ENCODE results near the gene CENPF. TPM values are rescaled to one million over a fixed set of nuclear protein-coding genes. Genes with fewer than 3 reads are reported as not detected.

Gene CENPF
- total RNA-seq, 1 donor from 2014 or later: 191 TPM

GRCh38 chr1:214566158-214567104, 36.6 kb upstream of the CENPF start:
- TF ChIP-seq, protein P1, sequence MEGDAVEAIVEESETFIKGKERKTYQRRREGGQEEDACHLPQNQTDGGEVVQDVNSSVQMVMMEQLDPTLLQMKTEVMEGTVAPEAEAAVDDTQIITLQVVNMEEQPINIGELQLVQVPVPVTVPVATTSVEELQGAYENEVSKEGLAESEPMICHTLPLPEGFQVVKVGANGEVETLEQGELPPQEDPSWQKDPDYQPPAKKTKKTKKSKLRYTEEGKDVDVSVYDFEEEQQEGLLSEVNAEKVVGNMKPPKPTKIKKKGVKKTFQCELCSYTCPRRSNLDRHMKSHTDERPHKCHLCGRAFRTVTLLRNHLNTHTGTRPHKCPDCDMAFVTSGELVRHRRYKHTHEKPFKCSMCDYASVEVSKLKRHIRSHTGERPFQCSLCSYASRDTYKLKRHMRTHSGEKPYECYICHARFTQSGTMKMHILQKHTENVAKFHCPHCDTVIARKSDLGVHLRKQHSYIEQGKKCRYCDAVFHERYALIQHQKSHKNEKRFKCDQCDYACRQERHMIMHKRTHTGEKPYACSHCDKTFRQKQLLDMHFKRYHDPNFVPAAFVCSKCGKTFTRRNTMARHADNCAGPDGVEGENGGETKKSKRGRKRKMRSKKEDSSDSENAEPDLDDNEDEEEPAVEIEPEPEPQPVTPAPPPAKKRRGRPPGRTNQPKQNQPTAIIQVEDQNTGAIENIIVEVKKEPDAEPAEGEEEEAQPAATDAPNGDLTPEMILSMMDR (conservative IDR thresholded peaks at IDR 0.05): no peak
- no peaks in the 10 kb centered on the region for H3K36me3 Mint-ChIP-seq (ENCODE audit: low read depth)
- H3K4me1 Mint-ChIP-seq: no peaks in the 10 kb centered on the region
- H3K4me3 Mint-ChIP-seq: no peak overlapping the region
- H3K9me3 Mint-ChIP-seq: peaks cover 2% of the 10 kb centered on the region
- DNase-seq (ENCODE audit: low read depth, low spot score): no peak
- no peaks in the 10 kb centered on the region for H3K27me3 Mint-ChIP-seq (ENCODE audit: low read depth)
- H3K27ac Mint-ChIP-seq (ENCODE audit: unreplicated experiment): no peak overlapping the region

GRCh38 chr1:214567481-214567980, 35.5 kb upstream of the CENPF start:
- no peaks in the 10 kb centered on the region for H3K4me1 Mint-ChIP-seq
- no peak overlapping the region for H3K4me3 Mint-ChIP-seq
- no peaks in the 10 kb centered on the region for H3K27me3 Mint-ChIP-seq (ENCODE audit: low read depth)
- no peaks in the 10 kb centered on the region for H3K36me3 Mint-ChIP-seq (ENCODE audit: low read depth)
- H3K9me3 Mint-ChIP-seq: no peaks in the 10 kb centered on the region
- DNase-seq (ENCODE audit: low read depth, low spot score): no peak
- TF ChIP-seq, protein P1 (conservative IDR thresholded peaks at IDR 0.05): no peak
- no peak overlapping the region for H3K27ac Mint-ChIP-seq (ENCODE audit: unreplicated experiment)

DNA sequence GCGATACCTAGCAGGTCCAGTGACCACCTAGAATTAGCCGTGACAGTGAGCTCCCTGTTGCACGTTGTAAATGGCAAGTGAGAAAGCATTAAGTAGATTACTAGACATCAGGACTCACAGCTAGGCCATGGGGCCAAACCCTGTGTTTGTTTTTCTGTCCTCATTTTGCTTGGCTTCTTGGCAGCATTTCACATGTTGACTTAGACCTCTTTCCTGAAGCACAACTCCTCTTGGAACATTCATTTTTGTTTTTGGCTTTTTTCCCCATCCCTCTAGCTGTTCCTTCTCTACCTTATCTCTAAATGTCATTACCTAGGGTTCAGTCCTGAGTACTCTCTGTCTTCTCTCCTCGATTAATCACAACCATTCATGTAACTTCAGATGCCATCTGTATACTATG, 34.7 kb upstream of the CENPF start:
- Mint-ChIP-seq H3K27me3 (ENCODE audit: low read depth) (no peaks in the 10 kb centered on the region), H3K9me3 (no peaks in the 10 kb centered on the region), H3K27ac (ENCODE audit: unreplicated experiment) (no peak overlapping the region), H3K4me1 (no peaks in the 10 kb centered on the region), H3K4me3 (no peak overlapping the region), H3K36me3 (ENCODE audit: low read depth) (no peaks in the 10 kb centered on the region)
- TF ChIP-seq, protein P1 (conservative IDR thresholded peaks at IDR 0.05): no peak
- DNase-seq (ENCODE audit: low read depth, low spot score): no peak

DNA sequence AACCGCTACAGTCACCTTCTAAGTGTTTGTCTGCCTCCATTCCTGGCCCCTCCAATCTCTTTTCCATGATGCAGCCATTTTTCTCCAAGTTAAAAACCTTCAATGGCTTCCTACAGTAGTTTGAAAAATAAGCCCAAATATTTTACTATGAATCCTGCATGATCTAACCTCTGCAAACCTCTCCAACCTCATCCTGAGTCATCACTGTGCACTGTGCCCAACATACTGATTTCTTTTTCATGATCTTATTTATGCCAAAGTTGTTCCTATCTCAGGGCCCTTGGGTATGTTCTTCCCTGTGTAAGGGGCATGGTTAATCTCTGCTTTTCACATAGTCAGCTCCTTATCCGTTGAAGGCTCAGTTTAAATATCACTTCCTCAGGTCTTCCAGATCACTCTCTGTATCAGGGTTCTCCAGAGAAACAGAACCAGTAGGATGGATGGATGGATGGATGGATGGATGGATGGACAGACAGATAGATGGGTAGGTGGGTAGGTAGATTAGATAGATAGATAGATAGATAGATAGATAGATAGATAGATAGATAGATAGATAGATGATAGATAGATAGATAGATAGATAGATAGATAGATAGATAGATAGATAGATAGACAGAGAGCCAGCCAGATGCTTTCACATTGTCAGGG, 33.5 kb upstream of the CENPF start:
- Mint-ChIP-seq H3K9me3 (no peaks in the 10 kb centered on the region), H3K27me3 (ENCODE audit: low read depth) (no peaks in the 10 kb centered on the region), H3K36me3 (ENCODE audit: low read depth) (no peaks in the 10 kb centered on the region), H3K4me3 (no peak overlapping the region), H3K27ac (ENCODE audit: unreplicated experiment) (no peak overlapping the region), H3K4me1 (no peaks in the 10 kb centered on the region)
- no peak for DNase-seq (ENCODE audit: low read depth, low spot score)
- TF ChIP-seq, protein P1 (conservative IDR thresholded peaks at IDR 0.05): no peak

DNA sequence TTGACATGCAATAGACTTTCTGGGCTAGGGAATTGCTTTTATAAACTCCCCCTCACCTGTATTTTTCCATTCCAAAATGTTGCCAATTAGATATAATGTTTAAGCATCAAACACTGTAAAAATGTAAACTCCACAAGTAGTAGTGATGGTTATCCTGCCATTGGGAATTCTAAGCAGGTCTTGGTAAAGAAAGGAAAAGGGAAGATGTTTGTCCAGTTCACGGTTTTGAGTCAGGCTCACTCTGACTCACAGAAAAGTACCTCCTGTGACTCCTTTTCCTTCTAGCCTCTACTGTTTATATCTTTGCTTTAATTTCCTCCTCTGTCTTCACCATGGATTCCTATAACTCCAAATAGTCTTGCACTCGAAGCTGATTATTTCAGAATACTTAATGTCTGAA, 32.6 kb upstream of the CENPF start:
- H3K4me1 Mint-ChIP-seq: no peaks in the 10 kb centered on the region
- TF ChIP-seq, protein P1 (conservative IDR thresholded peaks at IDR 0.05): no peak
- DNase-seq (ENCODE audit: low read depth, low spot score): no peak
- no peaks in the 10 kb centered on the region for H3K9me3 Mint-ChIP-seq
- H3K36me3 Mint-ChIP-seq (ENCODE audit: low read depth): no peaks in the 10 kb centered on the region
- no peak overlapping the region for H3K27ac Mint-ChIP-seq (ENCODE audit: unreplicated experiment)
- H3K4me3 Mint-ChIP-seq: no peak overlapping the region
- no peaks in the 10 kb centered on the region for H3K27me3 Mint-ChIP-seq (ENCODE audit: low read depth)

All from neural crest cell (in vitro differentiated cells).